CD4-positive, alpha-beta T cell treated with Interleukin-4 for 1 hour (primary cell): ENCODE results near the gene ZNF69.
"Not testable (repeated sequence)": the region's sequence is repeated elsewhere in the genome, so short reads cannot be mapped to it uniquely, and the experiment has no call there.

Experiments
- DNase-seq, 2 donors: peaks; one replicate each; pipeline ENCODE4 v3.0.0-alpha.2; 2020 to 2022

Gene ZNF69

DNA sequence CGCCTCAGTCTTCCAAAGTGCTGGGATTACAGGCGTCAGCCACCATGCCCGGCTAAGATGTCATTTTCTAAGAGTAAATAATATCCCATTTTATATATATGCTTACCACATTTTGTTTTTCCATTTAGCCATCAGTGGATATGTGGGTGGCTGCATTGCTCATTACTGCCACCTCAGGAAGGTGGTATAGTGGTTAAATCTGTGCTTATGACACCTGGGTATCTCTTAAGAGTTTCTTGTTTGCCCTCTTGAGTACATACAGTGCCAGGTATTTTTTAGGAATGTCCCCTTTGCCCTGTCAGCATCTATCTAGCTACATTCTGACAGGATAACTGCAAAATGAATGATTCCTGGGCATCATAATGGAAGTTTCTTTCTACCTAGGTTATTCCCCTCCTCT, 14.6 kb downstream of the ZNF69 start:
- DNase-seq, result no peak

DNA sequence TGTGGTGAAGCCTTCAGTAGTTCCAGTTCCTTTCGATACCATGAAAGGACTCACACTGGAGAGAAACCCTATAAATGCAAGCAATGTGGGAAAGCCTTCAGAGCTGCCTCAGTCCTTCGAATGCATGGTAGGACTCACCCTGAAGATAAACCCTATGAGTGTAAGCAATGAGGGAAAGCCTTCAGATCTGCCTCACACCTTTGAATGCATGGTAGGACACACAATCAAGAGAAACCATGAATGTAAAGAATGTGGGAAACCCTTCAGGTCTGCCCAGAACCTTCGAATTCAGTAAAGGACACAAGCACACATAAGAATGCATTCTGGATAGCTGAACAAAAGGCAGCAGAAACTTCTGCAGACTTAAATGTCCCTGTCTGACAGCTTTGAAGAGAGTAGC, 18.3 kb downstream of the ZNF69 start:
- no peak for DNase-seq

DNA sequence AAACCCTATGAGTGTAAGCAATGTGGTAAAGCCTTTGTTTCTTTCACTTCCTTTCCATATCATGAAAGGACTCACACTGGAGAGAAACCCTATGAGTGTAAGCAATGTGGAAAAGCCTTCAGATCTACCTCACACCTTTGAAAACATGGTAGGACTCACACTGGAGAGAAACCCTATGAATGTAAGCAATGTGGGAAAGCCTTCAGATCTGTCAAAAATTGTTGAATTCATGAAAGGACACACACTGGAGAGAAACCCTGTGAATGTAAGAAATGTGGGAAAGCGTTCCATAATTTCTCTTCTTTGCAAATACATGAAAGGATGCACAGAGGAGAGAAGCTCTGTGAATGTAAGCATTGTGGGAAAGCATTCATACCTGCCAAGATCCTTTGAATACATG, 24.4 kb downstream of the ZNF69 start:
- DNase-seq, result not testable (repeated sequence)

DNA sequence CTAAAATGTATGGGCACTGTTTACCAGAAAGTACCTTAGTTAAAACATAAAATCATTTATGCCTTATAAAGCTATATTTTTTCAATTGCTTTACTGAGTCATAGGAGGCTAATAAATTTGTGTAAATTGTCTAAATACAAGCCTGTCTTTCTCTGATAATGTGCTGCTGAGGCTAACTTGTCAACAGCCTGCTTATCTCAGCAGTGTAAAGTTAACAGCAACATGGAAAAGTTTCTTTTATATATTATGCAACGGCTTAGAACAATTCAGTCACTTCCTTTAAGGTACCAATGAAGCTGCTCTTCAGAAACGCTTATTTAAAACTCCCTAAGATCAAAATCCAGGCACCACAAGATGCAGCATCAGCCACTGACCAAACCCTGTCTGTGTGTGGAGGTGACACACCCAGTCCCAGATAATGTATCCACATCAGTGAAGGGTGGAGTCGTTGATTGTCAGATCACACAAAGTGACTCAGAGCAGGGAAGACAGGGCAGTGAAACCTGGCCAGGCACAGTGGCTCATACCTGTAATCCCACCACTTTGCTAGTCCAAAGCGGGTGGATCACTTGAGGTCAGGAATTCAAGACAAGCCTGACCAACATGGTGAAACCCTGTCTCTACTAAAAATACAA, 27.0 kb downstream of the ZNF69 start:
- not testable (repeated sequence) for DNase-seq

DNA sequence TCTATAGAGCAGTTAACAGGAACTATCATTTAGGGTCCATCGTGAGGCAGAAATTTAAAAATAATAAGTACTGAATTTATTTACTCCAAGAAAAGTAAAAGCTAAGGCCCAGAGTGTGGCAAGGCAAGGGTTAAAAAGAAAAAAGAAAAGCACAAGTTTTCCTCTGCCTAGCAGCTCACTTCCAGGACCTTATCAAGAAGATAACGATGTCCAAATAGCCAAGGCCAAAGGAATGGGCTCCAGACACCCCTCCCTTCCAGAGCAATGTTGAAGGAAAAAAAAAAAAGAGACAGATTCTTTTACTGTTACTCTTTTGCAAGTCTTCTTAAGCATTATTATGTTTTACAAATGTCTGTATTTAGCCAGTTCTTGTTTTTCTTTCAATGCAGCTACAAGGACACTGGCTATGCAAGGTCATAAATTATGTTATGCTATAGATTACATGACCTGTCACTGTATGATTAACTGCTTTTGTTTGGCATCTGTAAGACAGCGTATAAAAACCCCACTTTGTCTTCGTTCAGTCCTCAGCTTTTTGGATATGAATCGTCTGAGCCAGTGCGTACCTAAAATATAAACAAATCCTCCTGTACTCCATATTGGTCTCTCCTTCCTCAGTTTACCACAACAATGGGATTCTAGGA, 34.4 kb downstream of the ZNF69 start:
- DNase-seq, result no peak

DNA sequence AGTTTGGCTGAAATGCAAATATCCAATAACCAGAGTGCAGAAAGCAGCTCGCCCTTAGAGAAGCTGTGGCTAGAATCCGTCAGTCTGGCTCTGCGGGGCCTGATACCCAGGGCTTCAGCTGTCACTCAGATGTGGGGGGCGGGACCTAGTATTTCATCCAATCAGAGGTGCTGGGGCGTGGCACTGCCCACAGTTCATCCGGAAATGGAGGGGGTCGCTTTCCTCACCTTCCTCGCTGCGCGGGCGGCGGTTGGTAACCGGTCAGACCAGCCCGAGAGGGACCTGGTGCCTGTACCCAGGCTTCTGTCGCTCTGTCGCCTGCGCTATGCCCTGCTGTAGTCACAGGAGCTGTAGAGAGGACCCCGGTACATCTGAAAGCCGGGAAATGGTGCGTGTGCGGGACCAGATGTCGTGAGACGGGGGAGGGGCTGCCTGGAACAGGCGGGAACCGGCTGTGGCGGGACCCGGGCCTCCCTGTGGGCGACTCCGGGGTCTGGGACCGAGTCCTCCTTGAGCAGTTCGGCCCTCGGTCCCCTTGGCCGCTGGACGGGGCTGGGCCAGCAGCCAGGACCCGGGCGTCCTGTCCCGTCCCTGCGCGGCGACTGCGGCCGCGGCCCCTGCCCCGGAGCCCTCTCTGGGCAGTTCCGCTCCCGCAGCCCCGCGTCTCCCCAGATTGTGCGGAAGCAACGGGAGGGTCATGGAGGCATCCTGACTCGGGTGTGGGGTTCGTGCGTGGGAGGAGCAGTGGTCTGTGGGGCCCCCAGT, 37.5 kb downstream of the ZNF69 start, which contains the start of gene ZNF700:
Gene ZNF700, plus strand, starts transcription at position 222 of the 765 bp plus-strand sequence. Its CDS starts 104 bp downstream, at position 326.
- peak; percentile 93 to 94 for DNase-seq

DNA sequence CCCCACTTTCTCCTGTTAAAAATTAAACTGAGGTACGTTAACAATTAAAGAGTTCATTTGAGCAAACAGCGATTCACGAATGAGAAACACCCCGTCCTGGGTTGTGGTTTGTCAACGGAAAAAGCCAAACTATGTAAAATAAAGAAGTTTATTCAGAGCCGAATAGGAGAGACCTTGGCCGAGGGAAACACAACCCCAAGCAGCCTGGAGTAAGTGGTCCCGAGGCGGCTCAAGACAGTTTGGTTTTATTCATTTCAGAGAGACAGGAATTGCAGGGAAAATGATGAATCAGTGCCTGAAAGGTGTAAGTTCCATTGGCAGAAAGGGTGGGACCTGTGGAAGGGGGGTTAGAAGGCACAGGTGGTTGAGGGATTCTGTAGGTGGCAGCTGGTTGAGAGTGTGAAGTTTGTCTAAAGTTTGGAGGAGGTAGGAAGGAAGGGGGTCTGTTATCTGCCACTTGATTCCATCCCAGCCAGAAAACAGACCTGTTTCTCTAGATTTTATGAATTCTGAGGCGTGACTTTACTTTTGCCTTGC, 38.1 kb downstream of the ZNF69 start:
- DNase-seq, result not testable (repeated sequence)

DNA sequence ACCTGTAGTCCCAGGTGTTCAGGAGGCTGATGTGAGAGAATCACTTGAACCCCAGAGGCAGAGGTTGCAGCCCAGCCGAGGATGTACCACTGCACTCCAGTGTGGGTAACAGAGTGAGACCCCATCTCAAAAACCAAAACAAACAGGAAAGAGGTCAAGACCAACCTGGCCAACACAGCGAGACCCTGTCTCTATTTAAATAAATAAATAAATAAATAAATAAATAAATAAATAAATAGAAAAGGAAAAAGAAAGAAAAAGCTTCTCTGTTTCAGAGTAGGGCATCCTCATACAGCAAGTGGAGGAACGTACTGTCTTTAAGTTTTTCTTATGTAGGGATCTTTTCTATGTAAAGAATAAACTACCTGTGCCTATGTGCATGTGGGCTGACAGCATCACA, 39.6 kb downstream of the ZNF69 start:
- DNase-seq, result no peak

DNA sequence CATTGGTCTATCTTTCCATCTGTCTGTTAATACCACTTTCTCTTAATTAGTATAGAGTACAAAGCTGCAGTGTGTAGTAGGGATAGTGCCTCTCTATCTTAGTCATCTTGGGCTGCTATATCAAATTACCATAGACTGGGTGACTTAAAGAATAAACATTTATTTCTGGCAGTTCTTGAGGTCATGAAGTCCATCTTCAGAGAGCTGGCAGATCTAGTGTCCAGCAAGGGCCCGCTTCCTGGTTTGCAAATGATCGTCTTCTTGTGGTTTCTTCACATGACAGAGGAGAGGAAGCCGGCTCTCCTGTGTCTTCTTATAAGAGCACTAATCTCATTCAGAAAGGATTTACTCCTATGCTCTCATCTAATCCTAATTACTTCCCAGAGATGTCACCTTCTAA, 43.5 kb downstream of the ZNF69 start:
- no peak for DNase-seq

DNA sequence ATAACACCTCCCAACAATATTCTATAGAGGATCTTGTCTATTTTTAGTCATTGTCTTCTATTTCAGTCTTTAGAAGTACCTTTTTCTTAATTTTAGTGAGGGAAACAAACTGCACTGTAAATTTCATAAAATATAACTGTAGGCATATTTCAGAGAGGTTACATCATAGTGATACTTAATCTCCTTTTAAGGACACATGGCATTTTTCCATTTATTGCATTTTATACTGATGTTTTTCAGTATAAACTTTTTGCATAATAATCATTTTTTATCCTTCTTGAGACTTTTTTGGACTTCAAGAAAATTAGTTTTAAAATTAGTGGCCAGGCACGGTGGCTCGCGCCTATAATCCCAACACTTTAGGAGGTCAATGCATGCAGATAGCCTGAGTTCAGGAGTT, 43.9 kb downstream of the ZNF69 start:
- no peak for DNase-seq

DNA sequence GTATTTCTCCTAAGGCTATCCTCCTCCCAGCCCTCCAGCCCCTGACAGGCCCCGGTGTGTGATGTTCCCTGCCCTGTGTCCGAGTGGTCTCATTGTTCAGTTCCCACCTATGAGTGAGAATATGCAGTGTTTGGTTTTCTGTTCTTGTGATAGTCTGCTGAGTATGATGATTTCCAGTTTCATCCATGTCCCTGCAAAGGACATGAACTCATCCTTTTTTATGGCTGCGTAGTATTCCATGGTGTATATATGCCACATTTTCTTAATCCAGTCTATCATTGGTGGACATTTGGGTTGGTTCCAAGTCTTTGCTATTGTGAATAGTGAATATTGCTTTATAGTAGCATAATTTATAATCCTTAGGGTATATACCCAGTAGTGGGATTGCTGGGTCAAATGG, 48.2 kb downstream of the ZNF69 start:
- DNase-seq, result not testable (repeated sequence)

DNA sequence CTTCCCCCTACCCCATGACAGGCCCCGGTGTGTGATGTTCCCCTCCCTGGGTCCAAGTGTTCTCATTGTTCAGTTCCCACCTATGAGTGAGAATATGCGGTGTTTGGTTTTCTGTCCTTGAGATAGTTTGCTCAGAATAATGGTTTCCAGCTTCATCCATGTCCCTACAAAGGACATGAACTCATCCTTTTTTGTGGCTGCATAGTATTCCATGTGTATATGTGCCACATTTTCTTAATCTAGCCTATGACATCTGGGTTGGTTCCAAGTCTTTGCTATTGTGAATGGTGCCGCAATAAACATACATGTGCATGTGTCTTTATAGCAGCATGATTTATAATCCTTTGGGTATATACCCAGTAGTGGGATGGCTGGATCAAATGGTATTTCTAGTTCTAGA, 50.8 kb downstream of the ZNF69 start:
- DNase-seq, result not testable (repeated sequence)

DNA sequence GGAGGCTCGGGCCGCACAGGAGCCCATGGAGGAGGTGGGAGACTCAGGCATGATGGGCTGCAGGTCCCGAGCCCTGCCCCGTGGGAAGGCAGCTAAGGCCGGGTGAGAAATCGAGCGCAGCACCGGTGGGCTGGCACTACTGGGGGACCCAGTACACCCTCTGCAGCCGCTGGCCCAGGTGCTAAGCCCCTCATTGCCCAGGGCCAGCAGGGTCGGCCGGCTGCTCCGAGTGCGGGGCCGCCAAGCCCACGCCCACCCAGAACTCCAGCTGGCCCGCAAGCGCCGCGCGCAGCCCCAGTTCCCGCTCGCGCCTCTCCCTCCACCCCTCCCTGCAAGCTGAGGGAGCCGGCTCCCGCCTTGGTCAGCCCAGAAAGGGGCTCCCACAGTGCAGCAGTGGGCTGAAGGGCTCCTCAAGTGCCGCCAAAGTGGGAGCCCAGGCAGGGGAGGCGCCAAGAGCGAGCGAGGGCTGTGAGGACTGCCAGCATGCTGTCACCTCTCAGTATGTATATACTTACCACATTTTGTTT, 53.8 kb downstream of the ZNF69 start:
- DNase-seq, result not testable (repeated sequence)

DNA sequence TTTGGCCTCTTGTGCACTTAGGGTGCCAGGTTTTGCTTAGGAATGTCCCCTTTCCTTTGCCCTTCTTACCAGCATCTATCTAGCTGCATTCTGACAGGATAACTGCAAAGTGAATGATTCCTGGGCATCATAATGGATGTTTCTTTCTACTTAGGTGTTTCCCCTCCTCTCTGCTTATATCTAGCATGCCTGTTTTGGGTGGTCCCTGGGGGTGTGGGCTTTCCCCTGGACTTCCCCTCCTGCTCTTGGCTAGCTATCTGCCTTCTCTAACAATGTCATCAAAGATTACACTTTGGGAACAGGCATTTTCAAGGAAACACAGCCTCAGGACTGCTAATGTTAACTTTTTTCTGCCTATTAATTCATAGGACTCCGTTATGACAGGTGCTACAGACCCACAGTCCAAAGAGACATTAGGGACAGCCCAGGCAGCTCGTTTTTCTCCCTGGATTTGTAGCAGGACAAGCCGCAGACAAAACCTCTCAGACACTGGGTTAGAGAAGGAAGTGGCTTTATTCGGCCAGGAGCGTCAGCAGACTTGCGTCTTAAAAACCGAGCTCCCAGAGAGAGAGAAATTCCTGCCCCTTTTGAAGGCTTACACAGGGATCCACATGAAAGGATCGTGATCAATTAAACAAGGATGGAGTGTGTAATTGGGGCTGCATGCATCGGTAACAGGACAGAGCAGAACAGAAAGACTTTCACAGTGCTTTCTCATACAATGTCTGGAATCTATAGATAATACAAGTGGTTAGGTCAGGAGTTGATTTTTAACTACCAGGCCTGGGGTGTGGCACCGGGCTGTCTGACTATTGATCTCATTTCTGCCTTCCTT, 54.6 kb downstream of the ZNF69 start:
- DNase-seq, result no peak

DNA sequence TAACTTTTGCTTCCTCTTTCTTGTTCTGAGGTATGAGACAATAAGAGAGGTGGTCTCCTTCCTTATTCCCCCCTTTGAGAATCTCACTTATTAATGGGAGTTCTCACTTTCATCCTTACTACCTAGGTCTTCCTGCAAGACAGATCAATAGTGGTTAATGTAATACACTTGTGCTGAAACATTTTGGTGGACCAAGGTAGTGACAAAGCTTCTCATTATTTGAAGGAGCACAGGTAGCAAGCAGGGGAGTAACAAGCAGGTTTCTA, 55.2 kb downstream of the ZNF69 start:
- no peak for DNase-seq

DNA sequence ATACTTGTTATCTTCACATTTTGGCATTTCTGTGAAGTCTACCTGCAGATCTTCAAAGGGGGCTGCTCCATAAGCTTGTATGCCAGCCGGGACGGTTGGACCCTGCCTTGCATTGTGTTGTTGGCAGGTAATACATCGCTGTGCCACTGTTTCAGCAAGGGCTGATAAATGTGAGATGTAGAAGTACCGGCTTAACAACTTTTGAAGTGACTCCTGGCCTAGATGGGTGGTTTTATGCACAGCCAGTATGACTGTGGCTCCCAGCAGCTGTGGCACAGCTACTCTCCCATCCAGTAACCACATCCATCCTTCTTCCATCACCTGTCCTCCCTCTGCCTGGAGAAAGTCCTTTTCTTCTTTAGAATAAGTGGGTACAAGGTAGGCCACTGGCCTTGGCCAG, 57.1 kb downstream of the ZNF69 start:
- no peak for DNase-seq

DNA sequence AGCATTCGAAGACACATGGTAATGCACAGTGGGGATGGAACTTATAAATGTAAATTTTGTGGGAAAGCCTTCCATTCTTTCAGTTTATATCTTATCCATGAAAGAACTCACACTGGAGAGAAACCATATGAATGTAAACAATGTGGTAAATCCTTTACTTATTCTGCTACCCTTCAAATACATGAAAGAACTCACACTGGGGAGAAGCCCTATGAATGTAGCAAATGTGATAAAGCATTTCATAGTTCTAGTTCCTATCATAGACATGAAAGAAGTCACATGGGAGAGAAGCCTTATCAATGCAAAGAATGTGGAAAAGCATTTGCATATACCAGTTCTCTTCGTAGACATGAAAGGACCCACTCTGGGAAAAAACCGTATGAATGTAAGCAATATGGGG, 61.1 kb downstream of the ZNF69 start:
- no peak for DNase-seq

DNA sequence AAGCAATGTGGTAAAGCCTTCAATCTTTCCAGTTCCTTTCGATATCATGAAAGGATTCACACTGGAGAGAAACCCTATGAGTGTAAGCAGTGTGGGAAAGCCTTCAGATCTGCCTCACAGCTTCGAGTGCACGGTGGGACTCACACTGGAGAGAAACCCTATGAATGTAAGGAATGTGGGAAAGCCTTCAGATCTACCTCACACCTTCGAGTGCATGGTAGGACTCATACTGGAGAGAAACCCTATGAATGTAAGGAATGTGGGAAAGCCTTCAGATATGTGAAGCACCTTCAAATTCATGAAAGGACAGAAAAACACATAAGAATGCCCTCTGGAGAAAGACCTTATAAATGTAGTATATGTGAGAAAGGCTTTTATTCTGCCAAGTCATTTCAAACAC, 61.6 kb downstream of the ZNF69 start:
- DNase-seq, result no peak

DNA sequence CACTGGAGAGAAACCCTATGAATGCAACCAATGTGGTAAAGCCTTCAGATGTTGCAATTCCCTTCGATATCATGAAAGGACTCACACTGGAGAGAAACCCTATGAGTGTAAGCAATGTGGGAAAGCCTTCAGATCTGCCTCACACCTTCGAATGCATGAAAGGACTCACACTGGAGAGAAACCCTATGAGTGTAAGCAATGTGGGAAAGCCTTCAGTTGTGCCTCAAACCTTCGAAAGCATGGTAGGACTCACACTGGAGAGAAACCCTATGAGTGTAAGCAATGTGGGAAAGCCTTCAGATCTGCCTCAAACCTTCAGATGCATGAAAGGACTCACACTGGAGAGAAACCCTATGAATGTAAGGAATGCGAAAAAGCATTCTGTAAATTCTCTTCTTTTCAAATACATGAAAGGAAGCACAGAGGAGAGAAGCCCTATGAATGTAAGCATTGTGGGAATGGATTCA, 62.1 kb downstream of the ZNF69 start:
- DNase-seq, result not testable (repeated sequence)

DNA sequence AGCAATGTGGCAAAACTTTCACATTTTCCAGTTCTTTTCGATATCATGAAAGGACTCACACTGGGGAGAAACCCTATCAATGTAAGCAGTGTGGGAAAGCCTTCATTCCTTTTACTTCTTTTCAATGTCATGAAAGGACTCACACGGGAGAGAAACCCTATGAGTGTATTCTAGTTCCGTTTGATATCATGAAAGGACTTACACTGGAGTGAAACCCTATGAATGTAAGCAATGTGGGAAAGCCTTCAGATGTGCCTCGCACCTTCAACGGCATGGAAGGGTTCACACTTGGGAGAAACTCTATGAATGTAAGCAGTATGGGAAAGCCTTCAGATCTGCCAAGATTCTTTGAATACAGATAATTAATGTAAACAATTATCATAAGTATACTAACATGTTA, 62.7 kb downstream of the ZNF69 start:
- no peak for DNase-seq
